Osteoblast (primary cell): ENCODE data around the gene UPK3BL1. TPM values are rescaled to one million over a fixed set of nuclear protein-coding genes. Genes with fewer than 3 reads are reported as not detected.
"Not testable (repeated sequence)": the region's sequence is repeated elsewhere in the genome, so short reads cannot be mapped to it uniquely, and the experiment has no call there.

ENCODE experiments used
- DNase-seq: peaks from one replicate; pipeline ENCODE4 v3.0.0; 2011; ENCODE audit warnings: low spot score, mixed read lengths; ENCODE audit not compliant: insufficient read length; ENCODE audit errors: missing footprints
- H2AFZ ChIP-seq: 2 replicates; pipeline ENCODE4 v1.6.0; 2011; ENCODE audit warnings: mild to moderate bottlenecking, low read length
- H3K27ac ChIP-seq: 2 replicates; pipeline ENCODE4 v1.5.1; 2011; ENCODE audit warnings: mild to moderate bottlenecking, low read depth, low read length, moderate library complexity
- H3K27me3 ChIP-seq: 2 replicates; pipeline ENCODE4 v1.6.0; 2012; ENCODE audit warnings: mild to moderate bottlenecking, control low read depth, inconsistent platforms, low read length, moderate library complexity; ENCODE audit not compliant: insufficient read depth
- H3K36me3 ChIP-seq: 2 replicates; pipeline ENCODE4 v1.5.1; 2011; ENCODE audit warnings: mild to moderate bottlenecking, low read length, control low read depth, moderate library complexity; ENCODE audit not compliant: insufficient read depth
- H3K4me1 ChIP-seq: 2 replicates; pipeline ENCODE4 v1.5.1; 2011; ENCODE audit warnings: mild to moderate bottlenecking, low read length, control low read depth, moderate library complexity; ENCODE audit not compliant: insufficient read depth
- H3K4me2 ChIP-seq: 2 replicates; pipeline ENCODE4 v1.6.0; 2011; ENCODE audit warnings: mild to moderate bottlenecking, low read length; ENCODE audit not compliant: insufficient read depth
- H3K4me3 ChIP-seq: fragments of 200-600 bp; sonication (generic); 3 replicates; pipeline ENCODE4 v1.5.1; 2012; ENCODE audit warnings: mild to moderate bottlenecking, low read length, inconsistent platforms; ENCODE audit not compliant: insufficient read depth
- H3K79me2 ChIP-seq: 2 replicates; pipeline ENCODE4 v1.6.0; 2012; ENCODE audit warnings: mild to moderate bottlenecking, low read length, control low read depth, inconsistent platforms; ENCODE audit not compliant: insufficient read depth
- H3K9me3 ChIP-seq: 2 replicates; pipeline ENCODE4 v1.5.1; 2011; ENCODE audit warnings: low read depth, low read length, control low read depth
- H4K20me1 ChIP-seq: 2 replicates; pipeline ENCODE4 v1.6.0; 2012; ENCODE audit warnings: mild to moderate bottlenecking, low read length, control low read depth; ENCODE audit not compliant: insufficient read depth
- small RNA-seq: library from RNA; depleted of rRNA; stranded (forward); fragments of <200 nt; gene quantifications from one replicate; pipeline ENCODE3, GENCODE V24; 2012
- total RNA-seq: library from RNA; depleted of rRNA; stranded (reverse); fragments of >200 nt; gene quantifications from 2 replicates; pipeline ENCODE4 v1.2.3, GENCODE V29; 2012

The UPK3BL1 gene
- total RNA-seq, 1 donor: 4.7 TPM

DNA sequence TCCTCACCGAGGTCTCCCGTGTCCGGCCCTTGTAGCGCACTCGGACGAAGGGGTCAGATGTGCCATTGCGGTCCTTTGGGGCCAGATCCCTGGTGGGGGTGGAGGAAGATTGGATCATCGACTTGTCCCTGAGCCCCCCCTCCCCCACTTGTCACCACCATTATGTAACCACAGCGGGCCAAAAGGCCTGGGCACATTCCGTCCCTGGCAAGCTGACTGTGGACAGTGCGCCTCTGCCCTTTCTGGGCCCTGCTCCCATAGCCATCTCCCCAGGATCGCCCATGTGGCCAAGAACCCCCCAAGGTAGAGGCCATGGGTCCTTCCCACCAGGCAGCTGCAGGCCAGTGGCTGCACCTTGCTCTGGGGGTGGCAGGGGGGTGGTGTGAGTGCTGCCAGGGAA is 40.3 kb downstream of the UPK3BL1 start:
- H2AFZ ChIP-seq, H3K9me3 ChIP-seq, H4K20me1 ChIP-seq, H3K4me3 ChIP-seq, DNase-seq, H3K27me3 ChIP-seq, H3K4me1 ChIP-seq, H3K4me2 ChIP-seq, H3K79me2 ChIP-seq, H3K36me3 ChIP-seq, H3K27ac ChIP-seq: not testable (repeated sequence)

DNA sequence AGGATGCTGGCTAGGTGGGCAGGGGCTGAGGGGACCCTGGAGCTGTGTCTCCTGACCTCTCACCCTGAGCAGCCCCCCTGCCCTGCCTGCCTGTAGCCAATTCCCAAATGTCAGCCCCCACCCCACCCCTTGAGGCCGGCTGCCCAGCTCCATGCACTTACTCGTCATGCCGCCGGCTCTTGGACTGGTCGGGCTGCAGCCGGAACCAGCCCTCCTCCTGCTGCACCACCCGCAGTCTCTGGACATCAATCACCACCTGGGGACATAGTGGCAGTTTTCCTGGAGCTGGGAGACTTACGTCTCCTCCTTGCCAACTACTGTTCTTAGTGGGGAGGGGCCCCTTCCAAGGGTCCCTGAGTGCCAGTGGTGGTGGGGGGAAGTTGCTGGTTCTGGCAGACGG is 42.9 kb downstream of the UPK3BL1 start:
- not testable (repeated sequence) for H3K4me3 ChIP-seq, H3K36me3 ChIP-seq, H3K79me2 ChIP-seq, H3K4me2 ChIP-seq, H3K27ac ChIP-seq, H2AFZ ChIP-seq, H3K9me3 ChIP-seq, DNase-seq, H3K4me1 ChIP-seq, H3K27me3 ChIP-seq, H4K20me1 ChIP-seq

DNA sequence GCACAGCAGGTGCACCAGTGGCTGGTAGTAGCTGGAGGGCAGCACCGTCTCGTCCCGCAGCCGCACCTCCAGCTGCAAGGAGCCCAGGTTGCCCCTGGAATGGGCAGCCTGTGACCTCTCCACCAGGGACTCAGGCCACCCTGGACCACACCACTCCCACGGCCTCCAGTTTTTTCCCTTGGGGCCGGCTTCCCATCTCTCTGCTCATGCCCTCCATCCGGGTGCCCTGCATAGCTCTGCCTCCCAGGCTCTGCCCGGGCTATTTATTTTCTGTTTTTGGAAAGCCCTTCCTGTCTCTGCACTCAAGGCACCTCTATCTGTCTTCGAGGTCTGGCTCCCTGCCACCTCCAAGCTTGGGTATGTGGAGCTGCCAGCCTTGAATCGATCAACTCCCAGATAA is 46.6 kb downstream of the UPK3BL1 start:
- H3K27me3 ChIP-seq, DNase-seq, H3K79me2 ChIP-seq, H3K4me2 ChIP-seq, H3K27ac ChIP-seq, H3K4me3 ChIP-seq, H2AFZ ChIP-seq, H3K9me3 ChIP-seq, H4K20me1 ChIP-seq, H3K36me3 ChIP-seq, H3K4me1 ChIP-seq: not testable (repeated sequence)

DNA sequence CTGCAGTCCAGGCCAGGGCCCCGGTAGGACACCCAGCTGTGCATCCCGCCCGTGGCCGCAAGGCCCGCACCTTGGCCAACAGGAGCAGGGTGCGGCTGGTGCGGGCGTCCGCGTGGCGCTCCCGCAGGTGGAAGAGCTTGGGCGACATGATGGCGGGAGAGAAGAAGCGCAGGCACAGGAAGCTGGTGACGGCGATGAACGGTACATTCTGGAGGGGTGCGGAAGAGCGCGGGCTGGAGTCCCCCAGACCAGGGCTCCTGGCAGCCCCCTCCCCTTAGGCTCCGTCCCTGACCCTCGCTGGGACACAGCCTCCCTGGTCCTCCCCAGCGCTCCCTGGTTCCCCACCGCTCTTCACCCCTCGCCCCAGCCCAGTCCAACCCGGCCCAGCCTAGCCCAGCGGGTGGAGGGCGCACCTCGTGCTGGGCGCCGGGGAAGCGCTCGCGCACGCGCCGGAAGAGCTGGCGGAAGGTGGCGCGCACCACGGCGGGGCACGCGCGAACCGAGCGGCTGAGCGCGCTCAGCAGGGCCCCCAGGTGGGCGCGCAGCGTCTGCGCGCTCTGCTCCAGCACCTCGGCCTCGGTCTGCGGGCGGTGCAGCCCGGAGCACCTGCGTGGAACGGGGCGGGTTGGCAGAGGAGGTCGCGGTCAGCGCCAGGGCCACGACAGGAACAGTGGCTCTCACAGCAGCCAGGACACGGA is 48.8 kb downstream of the UPK3BL1 start:
- not testable (repeated sequence) for DNase-seq, H3K27me3 ChIP-seq, H3K36me3 ChIP-seq, H3K79me2 ChIP-seq, H2AFZ ChIP-seq, H4K20me1 ChIP-seq, H3K4me2 ChIP-seq, H3K4me3 ChIP-seq, H3K9me3 ChIP-seq, H3K4me1 ChIP-seq, H3K27ac ChIP-seq

DNA sequence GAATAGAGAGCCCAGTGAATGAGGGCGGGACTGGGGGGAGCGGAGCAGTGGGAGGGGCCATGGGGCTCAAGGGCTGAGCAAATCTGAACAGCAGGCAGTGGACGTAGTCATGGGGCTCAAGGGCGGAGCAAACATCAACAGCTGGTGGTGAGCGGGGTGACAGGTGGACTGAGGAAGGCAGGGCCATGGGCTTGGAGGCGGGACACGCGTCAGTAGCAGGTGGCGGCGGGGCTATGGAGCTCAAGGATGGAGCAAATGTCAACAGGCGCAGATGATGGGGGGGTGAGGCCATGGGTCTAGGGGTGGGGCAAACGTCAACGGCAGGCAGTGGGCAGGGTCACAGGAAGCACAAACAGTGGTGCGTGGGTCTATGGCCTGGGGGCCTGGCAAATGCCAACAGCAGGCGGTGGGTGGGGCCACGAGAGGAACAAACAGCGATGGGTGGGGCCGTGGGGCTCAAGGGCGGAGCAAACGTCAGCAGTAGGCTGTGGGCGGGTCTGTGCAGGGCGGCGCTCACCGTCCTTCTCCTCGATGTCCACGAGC is 50.0 kb downstream of the UPK3BL1 start:
- H3K4me2 ChIP-seq, H3K9me3 ChIP-seq, H3K4me3 ChIP-seq, DNase-seq, H2AFZ ChIP-seq, H3K27me3 ChIP-seq, H3K4me1 ChIP-seq, H3K36me3 ChIP-seq, H4K20me1 ChIP-seq, H3K79me2 ChIP-seq, H3K27ac ChIP-seq: not testable (repeated sequence)

DNA sequence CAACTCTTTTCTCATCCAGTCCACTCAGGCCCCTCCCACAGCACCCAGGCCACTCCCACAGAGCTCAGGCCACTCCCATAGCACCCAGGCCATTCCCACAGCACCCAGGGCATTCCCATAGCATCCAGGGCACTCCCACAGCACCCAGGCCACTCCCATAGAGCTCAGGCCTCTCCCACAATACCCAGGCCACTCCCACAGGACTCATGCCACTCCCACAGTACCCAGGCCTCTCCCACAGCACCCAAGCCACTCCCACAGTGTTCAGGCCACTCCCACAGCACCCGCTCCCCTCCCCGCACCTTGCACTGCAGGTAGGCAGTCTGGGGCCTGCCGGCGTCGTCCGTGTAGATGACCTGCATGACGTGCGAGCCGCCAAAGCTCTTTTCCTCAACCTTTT is 52.7 kb downstream of the UPK3BL1 start:
- not testable (repeated sequence) for H3K4me3 ChIP-seq, H3K9me3 ChIP-seq, H4K20me1 ChIP-seq, H3K4me1 ChIP-seq, H3K36me3 ChIP-seq, H2AFZ ChIP-seq, H3K4me2 ChIP-seq, H3K79me2 ChIP-seq, H3K27ac ChIP-seq, DNase-seq, H3K27me3 ChIP-seq

Small RNA genes lying within 50 kb of the gene (small RNA-seq; reads per million reads assigned to genes)
- gene AC105052.3 (not detected), gene UPK3BL1 (not detected)

Other genes starting within 250 kb of the UPK3BL1 start
- 14.5 and 16.5 TPM in 2 replicates for gene PRKRIP1, start 246.4 kb downstream of the UPK3BL1 start, total RNA-seq
- gene ORAI2, start 209.2 kb downstream of the UPK3BL1 start, total RNA-seq: 44.2 and 57.5 TPM in 2 replicates
- gene ALKBH4, start 177.9 kb downstream of the UPK3BL1 start, total RNA-seq: 13.6 and 16.3 TPM in 2 replicates
- 20.0 and 24.2 TPM in 2 replicates for gene LRWD1, start 177.8 kb downstream of the UPK3BL1 start, total RNA-seq
- gene POLR2J, start 163.9 kb downstream of the UPK3BL1 start, total RNA-seq: 27.1 and 27.9 TPM in 2 replicates
- gene RASA4B, start 125.0 kb downstream of the UPK3BL1 start, total RNA-seq: 1.8 and 3.3 TPM in 2 replicates
- 0.36 and 4.7 TPM in 2 replicates for gene UPK3BL2, start 99.1 kb downstream of the UPK3BL1 start, total RNA-seq
- not detected in 2 replicates for gene SPDYE2, start 91.6 kb downstream of the UPK3BL1 start, total RNA-seq
- gene POLR2J3, start 70.2 kb downstream of the UPK3BL1 start, total RNA-seq: 23.9 and 44.2 TPM in 2 replicates
- gene RASA4, start 26.0 kb downstream of the UPK3BL1 start, total RNA-seq: 8.8 and 9.8 TPM in 2 replicates
- gene SPDYE2B, start 7.5 kb upstream of the UPK3BL1 start, total RNA-seq: not detected in 2 replicates
- gene POLR2J2, start 28.9 kb upstream of the UPK3BL1 start, total RNA-seq: 2.5 and 8.3 TPM in 2 replicates
- 7.6 and 9.1 TPM in 2 replicates for gene FAM185A, start 106.2 kb upstream of the UPK3BL1 start, total RNA-seq